NK-92 (cell line): ENCODE data around the gene PCED1B.
"Not testable (repeated sequence)": the region's sequence is repeated elsewhere in the genome, so short reads cannot be mapped to it uniquely, and the experiment has no call there.

ENCODE experiments used
- DNase-seq: peaks from one replicate; lab custom pipeline; 2025; ENCODE audit not compliant: unreplicated experiment; lab: John Stamatoyannopoulos, UW

Gene PCED1B

DNA sequence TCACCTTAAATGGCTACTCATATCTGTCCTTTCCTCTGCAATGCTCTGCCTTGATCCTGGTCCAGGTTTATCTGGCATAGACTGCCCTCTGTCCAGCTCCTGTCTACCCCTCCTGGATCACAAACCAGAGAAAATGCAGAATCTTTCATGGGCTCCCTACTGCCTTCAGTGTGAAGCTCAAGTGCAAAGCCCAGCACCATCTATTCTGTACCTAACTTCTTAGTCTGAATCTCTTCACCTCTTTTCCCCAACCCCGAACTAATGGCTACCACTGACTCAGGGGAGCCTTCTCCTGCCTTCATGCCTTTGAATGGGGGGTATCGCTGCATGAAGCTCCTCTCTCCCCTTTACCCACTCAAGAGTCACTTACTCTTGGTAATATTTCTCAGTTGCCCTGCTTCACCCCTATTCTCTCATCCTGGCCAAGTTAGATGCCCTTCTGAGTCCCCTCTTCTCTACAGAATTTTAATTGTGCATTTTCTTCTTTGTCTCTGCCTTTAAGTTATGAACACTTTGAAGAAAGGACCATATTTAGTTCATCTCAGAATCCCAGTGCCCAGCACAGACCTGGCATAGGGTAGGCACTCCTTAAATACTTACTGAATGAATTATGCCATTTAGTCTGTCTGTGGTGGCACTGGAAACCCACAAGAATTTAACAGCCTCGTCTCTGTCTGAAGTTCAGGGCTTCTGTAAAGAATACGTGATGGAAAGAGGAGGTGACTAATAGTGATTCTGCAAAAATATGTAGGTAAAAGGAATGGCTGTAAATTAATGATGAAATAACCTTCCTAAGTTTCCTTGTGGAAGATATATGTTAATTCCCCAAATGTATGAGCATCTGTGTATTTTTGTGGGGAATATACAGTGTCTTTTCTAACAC, 191.6 kb downstream of the PCED1B start:
- DNase-seq = no peak

GRCh38 chr12:47271800-47272239, 192.4 kb downstream of the PCED1B start:
- no peak for DNase-seq

GRCh38 chr12:47272412-47273190, 193.2 kb downstream of the PCED1B start:
- no peak for DNase-seq

GRCh38 chr12:47273191-47273626, 193.8 kb downstream of the PCED1B start:
- DNase-seq = no peak

GRCh38 chr12:47274760-47275159, 195.3 kb downstream of the PCED1B start:
- DNase-seq = no peak

GRCh38 chr12:47276253-47276620, 196.8 kb downstream of the PCED1B start:
- DNase-seq = no peak

- no peak for DNase-seq
These were observed 197.3 kb downstream of the PCED1B start for GRCh38 chr12:47276621-47277309.

- no peak for DNase-seq
These were observed 198.6 kb downstream of the PCED1B start for GRCh38 chr12:47277972-47278448.

DNA sequence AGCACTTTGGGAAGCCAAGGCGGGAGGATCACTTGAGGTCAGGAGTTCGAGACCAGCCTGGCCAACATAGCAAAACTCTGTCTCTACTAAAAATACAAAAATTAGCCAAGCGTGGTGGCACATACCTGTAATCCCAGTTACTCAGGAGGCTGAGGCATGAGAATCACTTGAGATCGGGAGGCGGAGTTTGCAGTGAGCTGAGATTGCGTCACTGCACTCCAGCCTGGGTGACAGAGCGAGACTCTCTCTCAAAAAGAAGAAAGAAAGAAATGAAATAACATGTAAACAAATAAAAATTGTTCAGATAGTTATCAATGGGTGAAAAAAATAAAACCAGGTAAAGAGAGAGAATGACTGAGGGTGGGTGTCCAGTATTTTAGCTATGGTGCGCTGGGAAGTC, 200.3 kb downstream of the PCED1B start:
- not testable (repeated sequence) for DNase-seq

DNA sequence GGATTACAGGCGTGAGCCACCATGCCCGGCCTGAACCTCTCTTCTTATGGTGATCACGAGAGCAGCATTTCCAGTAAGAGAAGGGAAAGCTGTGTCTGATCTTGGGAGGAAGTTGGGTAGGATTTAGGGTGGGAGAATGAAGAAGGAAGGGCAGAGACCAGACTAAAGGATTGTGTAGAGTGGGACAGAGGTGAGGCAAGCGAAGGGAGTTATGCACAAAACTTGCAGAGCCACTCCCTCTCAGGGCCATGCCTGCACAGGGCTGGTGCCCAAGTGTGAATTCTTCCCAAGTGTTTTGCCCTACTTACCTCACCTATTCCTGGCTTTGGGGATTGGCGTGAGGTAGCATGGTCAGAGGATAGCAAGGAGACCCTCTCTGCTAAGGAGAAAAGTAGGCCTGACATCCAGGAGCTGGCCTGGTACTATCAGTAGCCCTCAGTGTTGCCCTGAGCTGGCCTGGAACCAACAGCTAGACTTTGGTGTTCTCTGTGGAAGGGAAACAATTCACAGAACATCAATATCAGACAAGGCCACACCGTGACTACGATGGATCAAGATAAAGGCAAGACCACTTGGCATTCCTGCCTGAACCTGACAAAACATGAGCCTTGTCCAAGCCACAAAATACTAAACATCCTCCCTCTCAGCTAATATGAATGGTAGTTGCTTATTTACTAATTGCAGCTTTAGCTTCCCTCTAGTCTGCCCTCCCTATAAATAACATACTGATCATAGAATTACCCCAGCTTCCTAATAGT, 201.3 kb downstream of the PCED1B start:
- no peak for DNase-seq

DNA sequence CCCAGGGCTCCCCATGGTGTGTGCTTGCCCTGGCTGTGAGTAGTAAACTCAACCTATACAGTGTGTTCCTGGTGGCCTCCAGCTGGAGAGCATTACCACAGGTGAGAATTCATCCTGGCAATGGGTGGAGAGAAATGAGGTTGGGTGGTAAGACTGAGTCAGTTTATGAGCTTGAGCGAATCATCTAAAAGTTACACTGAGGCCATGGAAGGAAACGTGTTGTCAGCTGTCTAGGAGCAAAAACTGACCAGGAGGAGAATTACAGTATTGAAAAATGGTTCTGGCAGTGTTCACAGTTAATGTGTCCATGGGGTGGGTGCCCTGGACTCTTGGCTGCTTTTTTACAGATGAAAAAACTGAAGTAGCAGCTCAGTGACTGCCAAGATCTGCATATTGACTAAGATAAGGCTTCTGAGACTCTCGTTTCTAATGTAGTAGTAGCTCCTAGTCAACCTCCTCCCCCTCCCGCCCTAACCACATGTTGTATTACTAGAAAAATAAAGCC, 202.3 kb downstream of the PCED1B start:
- no peak for DNase-seq

GRCh38 chr12:47282206-47282605, 202.8 kb downstream of the PCED1B start:
- DNase-seq = no peak
